Cardiac fibroblast (primary cell): ENCODE data around the gene LTB4R2.

Source experiments
- DNase-seq, 2 donors: peaks; one replicate each; pipeline versions ENCODE4 v3.0.0 to v3.0.0-alpha.2; 2010; ENCODE audit warnings: low read depth in 2 of 2
- H3K4me3 ChIP-seq, 2 donors: replicated peaks in 1 of 2; 1 replicate in 1 of 2; 2 replicates in 1 of 2; pipeline ENCODE4 v1.5.1; 2011; ENCODE audit warnings: low read depth in 2 of 2, low read length in 2 of 2, mild to moderate bottlenecking in 2 of 2, moderate library complexity in 1 of 2
- CTCF ChIP-seq: IDR thresholded peaks from one replicate; pipeline ENCODE4 v1.5.1; 2011; ENCODE audit warnings: low read depth, mild to moderate bottlenecking, low read length, inconsistent platforms

LTB4R2 gene

GRCh38 chr14:24342889-24343288 is 32.9 kb downstream of the LTB4R2 start:
- DNase-seq: no peak
- no peak for TF ChIP-seq CTCF
- H3K4me3 ChIP-seq: no peak overlapping the region

- no peak overlapping the region for H3K4me3 ChIP-seq
- TF ChIP-seq CTCF: no peak
- DNase-seq: no peak
Measured at GRCh38 chr14:24343795-24344660, 34.1 kb downstream of the LTB4R2 start.

GRCh38 chr14:24347134-24347533 is 37.2 kb downstream of the LTB4R2 start:
- DNase-seq: no peak
- TF ChIP-seq CTCF: no peak
- H3K4me3 ChIP-seq: no peak overlapping the region

GRCh38 chr14:24348186-24348585 is 38.2 kb downstream of the LTB4R2 start:
- H3K4me3 ChIP-seq: no peak overlapping the region
- no peak for DNase-seq

GRCh38 chr14:24349742-24350141 is 39.8 kb downstream of the LTB4R2 start:
- TF ChIP-seq CTCF: no peak
- DNase-seq: no peak
- H3K4me3 ChIP-seq: no peak overlapping the region

More at GRCh38 chr14:24348186-24348585, 38.2 kb downstream of the LTB4R2 start:
- no peak for TF ChIP-seq CTCF

GRCh38 chr14:24351517-24351916 is 41.6 kb downstream of the LTB4R2 start:
- no peak overlapping the region for H3K4me3 ChIP-seq
- no peak for TF ChIP-seq CTCF
- peak; percentile 48 to 64 for DNase-seq
